Fibroblast of the aortic adventitia (primary cell): ENCODE data around the gene SELENOK. TPM values are rescaled to one million over a fixed set of nuclear protein-coding genes. Genes with fewer than 3 reads are reported as not detected.

Source experiments
- DNase-seq: peaks from one replicate; pipeline ENCODE4 v3.0.0-alpha.2; 2010; ENCODE audit warnings: low read depth
- H3K4me3 ChIP-seq: 2 replicates; pipeline ENCODE4 v1.5.1; 2011; ENCODE audit warnings: low read depth, mild to moderate bottlenecking, control low read depth, low read length, moderate library complexity
- CTCF ChIP-seq: IDR thresholded peaks from 2 replicates; pipeline ENCODE4 v1.5.1; 2011; ENCODE audit warnings: mild to moderate bottlenecking, low read length, control low read depth, inconsistent platforms; ENCODE audit not compliant: insufficient read depth
- total RNA-seq: library from RNA; depleted of rRNA; stranded (reverse); fragments of >200 nt; gene quantifications from 2 replicates; pipeline ENCODE4 v1.2.3, GENCODE V29; 2012; ENCODE audit warnings: low replicate concordance

SELENOK gene
- total RNA-seq, 1 donor: 18.3 TPM

GRCh38 chr3:53844262-53845102 is 47.2 kb downstream of the SELENOK start:
- TF ChIP-seq CTCF: no peak
- no peak for DNase-seq
- H3K4me3 ChIP-seq: no peak overlapping the region

- TF ChIP-seq CTCF: no peak
- DNase-seq: no peak
These were observed 48.2 kb downstream of the SELENOK start for GRCh38 chr3:53843195-53844177.

GRCh38 chr3:53842436-53843194 is 49.0 kb downstream of the SELENOK start:
- DNase-seq: no peak
- TF ChIP-seq CTCF: peak; percentile 11
- H3K4me3 ChIP-seq: no peak overlapping the region

More at GRCh38 chr3:53843195-53844177, 48.2 kb downstream of the SELENOK start:
- no peak overlapping the region for H3K4me3 ChIP-seq

- no peak overlapping the region for H3K4me3 ChIP-seq
- TF ChIP-seq CTCF: no peak
- DNase-seq: no peak
These were observed 50.4 kb downstream of the SELENOK start for GRCh38 chr3:53841296-53841695.

- no peak for DNase-seq
- TF ChIP-seq CTCF: no peak
- no peak overlapping the region for H3K4me3 ChIP-seq
These were observed 54.3 kb downstream of the SELENOK start for GRCh38 chr3:53837331-53837730.
